Mucosa of stomach (tissue), 1 donor: Measurements from ENCODE around the gene YIF1A.

Experiments
- H3K27me3 ChIP-seq: one replicate; pipeline ENCODE4 v1.7.0; 2013; ENCODE audit warnings: mild to moderate bottlenecking, low read length; ENCODE audit not compliant: control insufficient read depth, insufficient read depth
- H3K36me3 ChIP-seq: one replicate; pipeline ENCODE4 v1.7.0; 2013; ENCODE audit warnings: low read length; ENCODE audit not compliant: control insufficient read depth, insufficient read depth
- H3K4me1 ChIP-seq: one replicate; pipeline ENCODE4 v1.7.0; 2013; ENCODE audit warnings: mild to moderate bottlenecking, low read length; ENCODE audit not compliant: control insufficient read depth, insufficient read depth
- H3K4me3 ChIP-seq: one replicate; pipeline ENCODE4 v1.7.0; 2013; ENCODE audit warnings: low read length
- H3K9ac ChIP-seq: one replicate; pipeline ENCODE4 v1.7.0; 2013; ENCODE audit warnings: mild to moderate bottlenecking, low read length, moderate library complexity
- H3K9me3 ChIP-seq: one replicate; pipeline ENCODE4 v1.7.0; 2013; ENCODE audit warnings: mild to moderate bottlenecking, low read length, moderate library complexity; ENCODE audit not compliant: control insufficient read depth
- donor health status: Pancreatic carcinoma.

The YIF1A gene, protein sequence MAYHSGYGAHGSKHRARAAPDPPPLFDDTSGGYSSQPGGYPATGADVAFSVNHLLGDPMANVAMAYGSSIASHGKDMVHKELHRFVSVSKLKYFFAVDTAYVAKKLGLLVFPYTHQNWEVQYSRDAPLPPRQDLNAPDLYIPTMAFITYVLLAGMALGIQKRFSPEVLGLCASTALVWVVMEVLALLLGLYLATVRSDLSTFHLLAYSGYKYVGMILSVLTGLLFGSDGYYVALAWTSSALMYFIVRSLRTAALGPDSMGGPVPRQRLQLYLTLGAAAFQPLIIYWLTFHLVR

DNA sequence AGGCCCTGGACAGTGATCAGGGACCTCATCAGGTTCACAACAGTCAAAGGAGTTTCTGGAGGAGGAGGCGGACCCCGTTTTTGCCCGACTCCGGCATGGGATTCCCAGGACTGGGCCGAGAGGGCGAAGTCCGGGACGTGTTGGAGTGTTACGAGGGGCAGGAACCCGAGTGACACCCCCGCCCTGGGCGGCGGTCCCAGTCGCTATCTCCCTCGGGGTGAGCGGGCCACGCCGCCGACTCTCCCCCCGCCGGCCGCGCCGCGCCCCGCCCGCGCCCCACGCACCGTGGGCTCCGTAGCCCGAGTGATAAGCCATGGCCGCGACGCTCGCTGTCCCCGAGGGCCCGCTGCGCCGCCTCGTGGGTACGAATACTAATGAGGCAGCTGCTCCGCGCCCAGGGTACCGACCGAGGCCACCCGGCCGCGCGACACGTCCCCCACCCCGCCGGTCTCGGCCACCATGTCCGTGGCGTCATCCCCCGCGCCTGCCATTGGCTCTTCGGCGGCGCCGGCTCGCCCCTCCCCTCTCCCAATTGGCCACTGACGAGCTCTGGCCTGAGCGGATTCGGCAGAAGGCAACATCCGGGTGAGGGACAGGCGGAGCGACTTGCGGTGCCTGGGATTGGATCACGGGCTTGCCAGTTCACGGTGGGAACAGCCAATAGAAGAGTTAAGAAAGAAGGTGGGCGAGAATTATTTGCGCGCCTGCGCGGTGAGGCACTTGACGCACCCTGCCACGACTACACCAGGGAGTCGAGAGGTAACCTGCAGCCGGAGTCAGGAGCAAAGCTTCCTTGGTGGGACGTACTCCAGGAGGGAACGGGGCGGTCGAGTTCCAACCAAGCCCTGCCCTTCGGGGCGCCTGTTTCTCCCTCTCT is at the start of gene YIF1A:
YIF1A (minus strand) TSS at position 473 of the 877 bp plus-strand sequence; CDS start at position 315, 158 bp downstream.
- peaks cover 13% of the 10 kb centered on the region for H3K27me3 ChIP-seq
- no peaks in the 10 kb centered on the region for H3K9me3 ChIP-seq
- H3K9ac ChIP-seq, result peak within 1 kb of the TSS; percentile 89
- H3K36me3 ChIP-seq, result peaks cover 5% of the 10 kb centered on the region
- H3K4me1 ChIP-seq, result peaks cover 41% of the 10 kb centered on the region
- H3K4me3 ChIP-seq, result peak within 1 kb of the TSS; percentile 64

DNA sequence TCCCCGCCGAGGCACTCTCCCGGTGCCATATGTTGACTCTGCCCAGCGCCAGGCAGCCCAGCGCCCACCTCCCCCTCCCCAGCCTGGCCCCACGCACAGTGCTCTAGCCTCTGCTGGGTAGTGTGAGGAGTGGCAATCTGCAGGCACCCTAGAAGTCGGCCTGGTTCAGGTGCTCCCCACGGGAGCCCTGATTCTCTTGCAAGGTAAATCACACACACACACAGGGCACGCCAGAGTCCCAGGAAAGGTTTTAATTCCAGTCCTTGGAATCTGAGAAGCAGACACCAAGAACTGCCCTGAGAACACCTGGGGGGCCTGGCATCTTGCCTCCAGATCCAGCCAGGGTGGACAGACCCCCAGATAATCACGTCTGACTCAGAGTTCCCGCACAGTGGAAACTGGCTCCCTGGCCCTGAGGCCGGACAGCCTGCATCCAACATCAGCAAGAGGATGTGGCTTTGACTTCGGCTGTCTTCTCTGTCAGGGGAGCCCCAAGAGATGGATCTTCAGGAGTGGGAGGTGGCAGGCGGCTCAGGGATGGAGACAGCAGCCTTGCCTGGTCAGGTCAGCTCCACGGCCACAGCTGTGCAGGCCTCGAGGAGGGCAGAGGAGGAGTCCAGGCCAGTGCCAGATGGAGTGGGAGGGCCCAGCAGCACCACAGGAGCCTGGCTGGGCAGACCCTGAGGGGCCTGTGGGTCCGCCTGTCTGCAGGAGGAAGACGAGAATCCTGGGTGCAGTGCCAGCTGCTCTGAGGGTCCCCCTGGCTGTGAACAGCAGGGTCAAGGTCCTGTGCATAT is 48.4 kb upstream of the YIF1A start:
- Histone ChIP-seq H3K4me1 (peaks cover 21% of the 10 kb centered on the region), H3K4me3 (no peak overlapping the region), H3K36me3 (peaks cover 19% of the 10 kb centered on the region), H3K9ac (peak overlapping the region; percentile 28), H3K9me3 (no peaks in the 10 kb centered on the region), H3K27me3 (no peaks in the 10 kb centered on the region)

DNA sequence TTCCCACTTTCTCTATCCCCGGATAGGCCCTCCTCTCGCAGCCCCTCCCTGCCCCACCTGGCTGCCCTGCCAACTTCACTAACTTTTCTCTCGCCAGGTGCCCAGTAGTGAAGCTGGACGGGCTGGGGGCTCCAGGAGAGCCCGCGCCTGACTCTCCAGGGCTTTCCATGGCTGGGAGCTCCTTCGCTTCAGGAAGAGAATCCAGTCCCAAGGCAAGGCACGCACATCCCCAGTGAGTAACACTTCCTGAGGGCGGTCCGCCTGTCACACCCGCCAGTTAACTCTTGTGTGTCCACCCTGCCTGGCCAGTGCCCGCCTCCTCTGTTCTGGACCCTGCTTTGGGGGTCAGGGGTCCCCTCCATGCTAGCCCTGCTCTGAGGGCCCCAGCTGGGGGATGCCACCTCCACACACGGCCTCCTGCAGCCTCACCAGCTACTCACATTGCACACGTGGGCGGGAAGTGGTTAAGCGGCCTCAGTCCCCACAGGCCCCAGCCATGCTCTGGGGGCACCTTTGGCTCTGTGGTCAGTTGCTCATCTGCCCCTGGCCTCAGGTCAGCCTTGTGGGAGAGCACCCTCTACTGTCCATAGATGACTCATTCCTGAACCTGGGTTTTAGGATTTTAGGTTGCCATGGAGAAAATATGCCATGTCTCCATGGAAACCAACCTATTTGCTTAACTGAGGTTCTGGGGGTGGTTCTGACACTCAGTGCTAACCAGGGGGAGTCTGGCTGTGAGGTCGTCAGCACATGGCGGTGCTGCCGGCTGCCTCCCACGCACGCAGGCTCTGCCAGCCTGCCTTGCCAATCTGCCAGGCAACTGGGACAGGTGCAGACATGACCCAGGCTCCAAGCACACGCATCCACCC is 47.5 kb upstream of the YIF1A start, which contains the start of gene RIN1:
RIN1 (minus strand) TSS at position 201 of the 869 bp plus-strand sequence; CDS start at position 169, 32 bp downstream.
- Histone ChIP-seq H3K9me3 (no peaks in the 10 kb centered on the region), H3K4me1 (peaks cover 21% of the 10 kb centered on the region), H3K36me3 (peaks cover 15% of the 10 kb centered on the region), H3K9ac (peak within 1 kb of the TSS; percentile 79), H3K4me3 (peak within 1 kb of the TSS; percentile 83), H3K27me3 (no peaks in the 10 kb centered on the region)

DNA sequence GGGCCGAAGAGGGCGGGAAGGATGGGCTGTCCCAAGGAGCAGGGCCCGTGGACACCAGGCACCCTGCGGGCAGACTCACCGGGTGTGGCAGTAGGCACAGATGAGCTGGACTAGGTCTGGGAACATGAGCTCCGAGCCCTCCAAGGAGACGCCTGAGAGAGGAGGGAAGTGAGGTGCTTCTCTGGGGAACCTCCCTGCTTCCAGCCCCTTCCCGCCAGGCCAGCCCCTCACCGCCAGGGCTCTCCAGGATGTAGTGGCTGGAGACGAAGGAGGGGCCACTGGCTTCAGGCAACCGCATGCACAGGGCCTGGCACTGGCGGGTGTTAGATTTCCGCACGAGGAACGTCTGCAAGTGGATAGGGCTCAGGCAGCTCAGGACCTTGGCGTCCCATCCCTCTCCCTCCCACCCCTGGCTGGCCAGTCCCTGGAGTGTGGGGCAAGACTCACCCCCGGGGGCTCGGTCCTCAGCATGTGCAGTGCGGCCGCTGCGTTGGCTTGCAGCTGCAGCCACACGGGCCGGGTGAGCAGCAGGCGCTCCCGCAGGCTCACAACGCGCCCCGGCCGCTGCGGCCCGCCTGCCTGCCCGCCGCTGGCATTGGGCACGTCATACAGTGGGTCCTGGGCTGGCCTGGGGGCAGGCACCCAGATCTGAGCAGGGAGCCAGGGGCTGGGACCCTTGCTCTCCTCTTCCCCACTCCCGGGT is 46.7 kb upstream of the YIF1A start:
- peak overlapping the region; percentile 79 for H3K9ac ChIP-seq
- H3K4me1 ChIP-seq, result peaks cover 21% of the 10 kb centered on the region
- no peaks in the 10 kb centered on the region for H3K27me3 ChIP-seq
- no peaks in the 10 kb centered on the region for H3K9me3 ChIP-seq
- H3K36me3 ChIP-seq, result peaks cover 8% of the 10 kb centered on the region
- H3K4me3 ChIP-seq, result peak overlapping the region; percentile 83

DNA sequence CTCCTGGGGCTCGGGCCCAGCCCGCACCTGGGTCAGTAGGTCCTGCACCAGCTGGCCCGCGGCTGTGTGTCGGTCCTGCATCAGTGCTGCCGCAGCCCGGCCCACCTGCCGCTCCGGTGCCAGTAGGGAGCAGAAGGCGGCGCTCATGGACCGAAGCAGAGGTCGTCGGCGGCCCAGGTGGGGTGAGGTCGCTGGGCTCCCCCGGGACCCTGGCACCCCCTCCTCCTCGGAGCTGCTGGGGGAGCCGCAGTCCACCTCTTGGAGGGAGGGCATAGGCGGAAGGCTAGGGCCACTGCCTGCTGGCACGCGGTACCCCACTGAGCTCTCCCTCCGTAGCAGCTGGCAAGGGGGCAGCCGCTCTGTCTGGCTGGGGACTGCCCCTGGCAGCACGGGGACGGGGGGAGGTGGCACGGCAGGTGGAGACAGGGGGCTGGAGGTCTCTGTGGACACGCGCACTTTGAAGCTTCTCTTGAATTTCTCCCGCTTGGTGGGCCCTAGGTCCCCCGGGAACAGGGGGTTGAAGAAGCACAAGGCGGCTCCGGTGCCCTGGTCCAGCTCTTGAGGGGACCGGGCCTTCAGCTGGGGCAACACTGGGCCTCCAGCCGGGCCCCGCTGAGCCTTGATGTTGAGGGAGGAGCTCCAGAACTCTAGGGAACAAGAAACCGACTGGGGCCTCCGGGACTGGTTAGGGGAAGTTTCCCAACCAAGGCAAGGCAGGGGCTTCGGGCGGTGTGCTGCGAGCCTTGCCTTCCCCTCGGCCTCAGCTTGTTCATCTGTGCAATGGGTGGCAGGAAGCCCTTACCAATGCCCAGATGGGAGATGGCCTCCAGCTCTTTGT is 45.9 kb upstream of the YIF1A start:
- Histone ChIP-seq H3K9me3 (no peaks in the 10 kb centered on the region), H3K4me1 (peaks cover 21% of the 10 kb centered on the region), H3K4me3 (peak overlapping the region; percentile 83), H3K9ac (peak overlapping the region; percentile 79), H3K27me3 (no peaks in the 10 kb centered on the region), H3K36me3 (no peaks in the 10 kb centered on the region)

DNA sequence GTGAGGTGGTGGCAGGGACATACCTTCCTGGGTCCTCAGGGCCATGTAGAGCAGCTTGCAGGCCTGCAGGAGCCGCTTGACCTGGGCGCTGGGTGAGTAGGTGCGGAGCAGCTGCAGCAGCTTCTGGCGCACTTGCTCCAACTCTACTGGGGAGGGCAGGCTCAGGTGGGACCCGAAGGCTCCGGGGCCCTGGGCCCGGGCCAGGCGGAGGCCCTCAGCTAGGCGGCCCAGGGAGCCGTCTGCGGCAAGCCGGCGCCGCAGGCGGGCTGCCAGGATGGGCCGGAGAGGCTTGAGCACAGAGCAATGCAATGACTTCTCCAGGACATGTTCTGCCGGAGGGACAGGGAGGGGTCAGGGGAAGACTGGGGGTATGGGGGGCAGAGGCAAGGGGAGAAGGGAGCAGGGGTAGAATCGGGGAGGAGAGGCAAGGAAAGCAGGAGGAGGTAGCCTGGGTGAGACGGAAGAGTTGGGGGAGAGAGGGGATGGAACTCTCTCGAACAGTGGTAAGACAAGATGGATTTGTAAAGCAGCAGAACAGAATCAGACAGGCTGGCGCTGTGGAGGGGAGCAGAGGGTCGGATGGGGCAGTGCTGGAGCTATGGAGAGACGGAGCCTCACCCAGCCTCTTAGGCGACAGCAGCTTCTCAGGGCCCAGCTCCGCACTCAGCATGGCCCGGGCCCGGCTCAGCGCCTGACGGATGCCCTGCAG is 45.1 kb upstream of the YIF1A start:
- Histone ChIP-seq H3K36me3 (no peaks in the 10 kb centered on the region), H3K27me3 (no peaks in the 10 kb centered on the region), H3K9ac (no peak overlapping the region), H3K9me3 (no peaks in the 10 kb centered on the region), H3K4me3 (no peak overlapping the region), H3K4me1 (peaks cover 21% of the 10 kb centered on the region)

DNA sequence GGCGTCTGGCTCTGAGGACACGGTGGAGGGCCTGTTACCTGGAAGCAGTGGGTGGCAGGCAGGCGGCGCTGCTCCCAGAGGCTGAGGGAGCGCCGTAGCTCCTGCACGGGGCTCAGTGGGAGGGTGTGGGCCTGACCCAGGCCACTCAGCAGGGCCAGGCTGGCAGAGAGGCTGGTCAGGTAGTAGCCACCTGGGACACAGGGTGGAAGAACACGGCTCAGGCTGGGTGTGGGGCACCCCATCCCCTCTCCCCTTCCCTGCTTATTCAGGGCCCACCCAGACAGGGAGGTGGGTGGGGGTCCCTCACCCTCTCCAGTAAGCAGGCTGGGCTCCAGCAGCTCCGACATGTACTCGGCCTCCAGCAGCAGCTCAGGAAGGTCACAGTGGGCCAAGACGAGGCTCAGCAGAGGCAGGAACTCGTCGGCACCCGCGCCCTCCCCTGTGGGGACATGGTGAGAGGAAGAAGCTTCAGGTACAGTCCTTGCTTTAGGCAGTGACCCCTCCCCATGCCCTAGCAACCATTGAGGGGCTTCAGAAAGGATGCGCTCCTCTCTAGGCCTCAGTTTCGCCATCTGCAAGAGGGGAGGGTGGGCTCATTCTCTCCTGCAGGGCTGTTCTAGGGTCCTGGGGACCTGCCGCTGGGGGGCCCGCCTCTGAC is 44.4 kb upstream of the YIF1A start:
- Histone ChIP-seq H3K36me3 (no peaks in the 10 kb centered on the region), H3K4me1 (peaks cover 27% of the 10 kb centered on the region), H3K27me3 (no peaks in the 10 kb centered on the region), H3K9me3 (no peaks in the 10 kb centered on the region), H3K4me3 (no peak overlapping the region), H3K9ac (no peak overlapping the region)

DNA sequence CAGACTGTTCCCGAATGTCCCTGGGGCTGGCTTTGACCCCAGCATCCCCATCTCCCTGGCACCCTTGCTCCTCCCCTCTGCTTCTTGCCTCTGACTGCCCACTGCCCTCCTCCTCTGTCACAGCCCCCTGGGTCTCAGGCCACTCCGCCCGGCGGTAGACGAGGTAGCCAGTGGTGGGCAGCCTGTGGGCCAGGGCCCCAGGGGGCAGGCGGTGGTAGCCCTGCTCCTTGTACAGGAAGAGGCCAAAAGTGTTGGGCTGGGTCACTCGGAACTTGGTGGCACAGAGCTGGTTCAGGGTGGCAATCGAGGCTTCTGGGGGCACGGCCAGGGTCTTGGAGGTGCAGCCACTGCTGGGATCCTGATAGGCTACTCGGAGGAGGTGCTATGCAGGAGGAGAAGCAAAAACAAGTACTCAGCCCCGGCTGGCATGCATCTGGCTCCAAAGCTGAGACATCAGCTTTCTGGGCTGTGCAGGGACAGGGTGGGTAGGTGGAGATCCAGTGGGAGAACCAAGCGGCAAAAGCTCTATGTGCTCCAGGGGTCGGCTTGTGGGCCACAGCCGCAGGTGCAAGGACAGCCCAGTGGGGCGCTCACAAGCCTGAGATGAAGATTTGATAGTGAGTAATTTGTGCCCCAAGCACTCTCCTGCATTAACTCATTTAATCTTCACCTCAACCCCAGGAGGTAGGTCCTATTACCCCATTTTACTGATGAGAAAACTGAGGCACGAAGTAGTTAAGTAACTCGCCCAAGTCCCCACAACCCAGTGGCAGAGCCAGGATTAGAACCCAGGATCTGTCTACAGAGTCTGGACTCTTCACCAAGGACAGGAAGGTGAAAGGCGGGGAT is 43.7 kb upstream of the YIF1A start:
- Histone ChIP-seq H3K27me3 (no peaks in the 10 kb centered on the region), H3K36me3 (no peaks in the 10 kb centered on the region), H3K4me3 (no peak overlapping the region), H3K4me1 (peaks cover 34% of the 10 kb centered on the region), H3K9ac (no peak overlapping the region), H3K9me3 (no peaks in the 10 kb centered on the region)
